ENCODE results near the gene RBM15.

The RBM15 gene

DNA sequence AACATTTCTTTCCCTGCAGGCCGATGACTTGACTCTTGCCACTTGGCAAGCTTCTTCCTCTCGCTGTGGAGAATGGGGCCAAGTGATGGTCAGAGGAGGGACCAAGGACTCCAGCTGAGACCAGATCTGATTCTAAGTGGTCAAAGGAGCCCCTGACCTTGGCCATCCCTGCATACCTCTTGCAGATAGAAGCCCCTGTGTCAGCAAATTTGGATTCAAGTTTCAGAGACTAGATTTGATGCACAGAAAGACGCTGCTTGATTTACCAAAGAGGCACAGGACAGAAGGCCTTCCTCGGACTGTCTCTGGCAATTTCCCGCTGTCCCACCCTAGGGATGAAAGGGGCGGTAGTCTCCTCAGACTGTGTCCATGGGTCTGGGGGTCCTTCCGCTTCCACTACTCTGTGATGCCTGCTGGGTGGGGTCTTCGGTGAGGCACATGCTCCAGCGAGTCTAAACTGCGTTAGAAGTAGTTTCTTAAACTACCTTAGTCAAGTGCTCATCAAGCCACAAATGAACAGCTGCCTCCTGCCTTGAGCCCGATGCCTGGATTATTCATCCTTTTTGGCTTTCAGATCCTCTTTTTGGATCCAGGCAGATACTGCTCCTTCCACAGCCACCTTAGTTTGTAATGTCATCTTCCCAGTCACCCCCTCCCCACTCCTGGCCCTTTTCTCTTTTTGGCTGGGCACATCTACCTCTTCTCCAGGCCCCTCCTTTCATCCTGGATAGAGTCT lies 31.8 kb upstream of the RBM15 start:
- Histone ChIP-seq H3K36me3 (ENCODE audit: control insufficient read depth, insufficient read depth, low read length) (no peaks in the 10 kb centered on the region), H3K27ac (ENCODE audit: low read length) (no peak overlapping the region), H3K4me1 (ENCODE audit: control insufficient read depth, insufficient read depth, low read length) (peaks cover under 1% of the 10 kb centered on the region; the same call in 1 of the 2 replicates), H3K4me3 (ENCODE audit: low read length) (no peak overlapping the region), H3K9me3 (ENCODE audit: control insufficient read depth, insufficient read depth, low read length) (no peaks in the 10 kb centered on the region), H3K27me3 (ENCODE audit: control insufficient read depth, insufficient read depth, low read length) (no peaks in the 10 kb centered on the region)
- WGBS (ENCODE audit: insufficient coverage, insufficient read length): no CpG with 5 or more reads among the region's 11 CpGs
- no peak for DNase-seq (ENCODE audit: low read depth, low spot score)

DNA sequence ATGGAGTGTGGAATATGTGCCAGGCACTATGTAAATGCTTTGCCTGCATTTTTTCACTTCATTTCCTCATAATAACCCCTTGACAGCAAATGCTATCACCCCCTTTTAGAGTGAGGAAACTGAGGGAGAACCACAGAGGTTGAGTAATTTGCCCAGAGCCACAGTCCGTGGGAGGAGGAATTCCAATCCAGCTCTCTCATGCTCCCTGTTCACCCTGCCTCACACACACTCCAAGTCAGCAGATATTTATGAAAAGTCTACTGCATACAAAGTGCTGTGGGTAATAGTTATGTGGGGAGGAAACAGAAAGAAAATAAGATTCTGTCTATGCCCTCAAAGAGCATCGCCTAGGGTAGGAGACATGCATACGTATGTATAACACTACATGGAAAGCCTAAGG lies 30.9 kb upstream of the RBM15 start:
- Histone ChIP-seq H3K27me3 (ENCODE audit: control insufficient read depth, insufficient read depth, low read length) (no peaks in the 10 kb centered on the region), H3K27ac (ENCODE audit: low read length) (no peak overlapping the region), H3K4me1 (ENCODE audit: control insufficient read depth, insufficient read depth, low read length) (peaks cover 1% of the 10 kb centered on the region; the same call in 1 of the 2 replicates), H3K9me3 (ENCODE audit: control insufficient read depth, insufficient read depth, low read length) (no peaks in the 10 kb centered on the region), H3K36me3 (ENCODE audit: control insufficient read depth, insufficient read depth, low read length) (no peaks in the 10 kb centered on the region), H3K4me3 (ENCODE audit: low read length) (no peak overlapping the region)
- WGBS (ENCODE audit: insufficient coverage, insufficient read length): no CpG with 5 or more reads among the region's 3 CpGs
- DNase-seq (ENCODE audit: low read depth, low spot score): no peak

DNA sequence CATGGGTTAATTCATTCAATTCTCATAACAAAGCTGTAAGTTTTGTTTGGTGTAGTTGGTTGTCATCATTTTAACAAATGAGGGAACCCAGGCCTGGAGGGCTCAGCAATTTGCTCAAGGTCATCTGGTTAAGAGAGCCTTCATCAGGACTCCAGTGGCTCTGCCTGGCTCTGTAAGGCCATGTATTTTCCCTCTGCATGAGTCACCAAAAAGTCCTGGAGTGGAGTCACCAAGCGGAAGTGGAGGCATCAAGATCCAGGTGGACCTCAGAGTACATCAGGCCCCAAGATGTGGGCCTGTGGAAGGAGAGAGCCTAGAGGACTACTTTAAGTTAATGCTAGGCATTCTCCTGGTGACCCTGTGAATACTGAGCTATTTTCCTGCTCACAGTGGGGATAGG lies 30.0 kb upstream of the RBM15 start:
- Histone ChIP-seq H3K4me3 (ENCODE audit: low read length) (no peak overlapping the region), H3K9me3 (ENCODE audit: control insufficient read depth, insufficient read depth, low read length) (no peaks in the 10 kb centered on the region), H3K27ac (ENCODE audit: low read length) (no peak overlapping the region), H3K4me1 (ENCODE audit: control insufficient read depth, insufficient read depth, low read length) (peaks cover 1% of the 10 kb centered on the region; the same call in 1 of the 2 replicates), H3K36me3 (ENCODE audit: control insufficient read depth, insufficient read depth, low read length) (no peaks in the 10 kb centered on the region), H3K27me3 (ENCODE audit: control insufficient read depth, insufficient read depth, low read length) (no peaks in the 10 kb centered on the region)
- no CpG with 5 or more reads among the region's 1 CpG for WGBS (ENCODE audit: insufficient coverage, insufficient read length)
- DNase-seq (ENCODE audit: low read depth, low spot score): no peak

DNA sequence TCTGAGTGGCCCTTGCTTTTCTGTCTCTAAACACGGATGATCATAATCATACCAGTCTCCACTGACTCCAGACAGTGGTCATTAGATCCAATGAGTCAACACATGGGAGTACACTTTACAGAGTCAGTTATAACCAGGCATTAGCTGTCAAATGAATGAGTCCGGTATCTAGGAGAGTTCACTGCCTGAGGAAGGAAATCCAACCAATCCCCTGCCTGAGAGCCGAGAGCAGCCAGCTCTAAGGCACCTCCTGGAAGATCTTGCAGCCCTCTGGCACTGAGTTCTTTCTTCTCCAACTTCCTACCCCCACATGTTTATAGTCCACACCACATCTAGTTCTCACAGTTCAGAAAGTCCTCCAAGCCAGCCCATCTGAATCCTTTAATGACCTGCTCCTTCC lies 29.4 kb upstream of the RBM15 start:
- no peaks in the 10 kb centered on the region for H3K27me3 ChIP-seq (ENCODE audit: control insufficient read depth, insufficient read depth, low read length)
- no CpG with 5 or more reads among the region's 3 CpGs for WGBS (ENCODE audit: insufficient coverage, insufficient read length)

DNA sequence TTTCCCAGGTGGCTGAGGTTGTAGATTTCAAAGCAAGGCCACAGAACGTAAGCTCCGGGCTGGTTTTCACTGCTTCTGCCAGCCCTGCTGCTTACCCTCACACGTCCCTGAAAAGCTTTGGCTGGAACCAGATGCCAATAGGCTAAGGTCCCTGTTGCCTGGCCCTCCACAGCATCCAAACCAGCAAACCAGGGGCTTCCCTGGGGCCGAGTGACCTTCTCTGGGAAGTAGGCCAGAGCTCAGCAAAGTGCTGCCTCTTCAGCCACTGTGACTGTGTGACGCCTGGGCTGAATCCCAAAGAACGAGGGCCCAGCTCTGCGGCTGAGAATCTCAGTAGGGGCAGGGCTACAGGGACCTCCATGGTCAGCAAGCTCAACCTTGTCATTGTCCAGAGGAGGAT lies 28.9 kb upstream of the RBM15 start:
- H3K9me3 ChIP-seq (ENCODE audit: control insufficient read depth, insufficient read depth, low read length): no peaks in the 10 kb centered on the region
- no peak overlapping the region for H3K4me3 ChIP-seq (ENCODE audit: low read length)
- DNase-seq (ENCODE audit: low read depth, low spot score): no peak
- H3K27ac ChIP-seq (ENCODE audit: low read length): no peak overlapping the region
- no CpG with 5 or more reads among the region's 7 CpGs for WGBS (ENCODE audit: insufficient coverage, insufficient read length)
- H3K27me3 ChIP-seq (ENCODE audit: control insufficient read depth, insufficient read depth, low read length): no peaks in the 10 kb centered on the region
- H3K4me1 ChIP-seq (ENCODE audit: control insufficient read depth, insufficient read depth, low read length): peaks cover 1% of the 10 kb centered on the region; the same call in 1 of the 2 replicates
- H3K36me3 ChIP-seq (ENCODE audit: control insufficient read depth, insufficient read depth, low read length): no peaks in the 10 kb centered on the region

More for the DNA sequence above, 29.4 kb upstream of the RBM15 start:
- Histone ChIP-seq H3K4me1 (ENCODE audit: control insufficient read depth, insufficient read depth, low read length) (peaks cover 1% of the 10 kb centered on the region; the same call in 1 of the 2 replicates), H3K4me3 (ENCODE audit: low read length) (no peak overlapping the region), H3K9me3 (ENCODE audit: control insufficient read depth, insufficient read depth, low read length) (no peaks in the 10 kb centered on the region), H3K36me3 (ENCODE audit: control insufficient read depth, insufficient read depth, low read length) (no peaks in the 10 kb centered on the region), H3K27ac (ENCODE audit: low read length) (no peak overlapping the region)
- no peak for DNase-seq (ENCODE audit: low read depth, low spot score)

DNA sequence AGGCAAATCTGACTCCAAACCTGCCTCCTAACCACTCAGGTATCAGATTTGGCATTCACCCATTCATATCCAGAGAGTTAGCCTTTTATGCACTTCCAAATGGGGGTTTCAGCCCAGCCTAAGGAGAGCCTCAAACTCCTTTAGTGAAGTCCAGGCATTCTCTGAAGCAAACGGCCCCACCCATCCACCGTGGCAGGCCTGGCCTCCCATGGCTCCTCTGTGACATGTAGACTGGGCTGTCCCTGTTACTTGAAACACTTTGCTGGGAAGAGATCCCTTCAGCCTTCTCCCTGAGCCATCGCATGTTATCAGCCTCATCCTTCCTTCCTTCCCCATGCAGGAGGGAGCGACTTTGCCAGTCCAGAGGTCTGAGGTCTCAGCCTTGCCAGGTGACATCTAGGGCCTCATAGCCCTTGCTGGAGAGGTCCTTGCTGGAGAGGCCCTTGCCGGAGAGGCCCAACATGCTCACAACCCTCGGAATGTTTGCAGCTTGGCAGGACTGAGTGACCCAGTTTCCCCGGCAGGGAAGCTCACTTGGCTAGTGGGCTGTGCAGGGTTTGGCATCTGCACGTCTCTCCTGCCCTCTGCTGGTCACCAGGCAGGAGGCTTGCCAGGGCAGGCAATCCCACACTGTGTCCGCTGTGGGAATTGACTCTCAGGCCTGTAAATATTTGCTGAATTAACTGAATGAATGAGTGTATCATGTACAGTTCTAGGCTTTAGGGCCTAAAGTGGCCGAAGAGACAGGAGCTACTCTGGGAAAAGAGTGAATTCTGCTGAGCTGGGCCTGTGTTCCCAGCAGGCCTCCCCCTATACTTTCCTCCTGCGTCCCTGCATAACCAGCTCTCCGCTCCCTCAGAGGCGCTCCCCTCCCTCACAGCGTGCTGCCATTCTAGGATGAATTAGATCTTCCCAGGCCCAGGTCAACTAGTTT lies 26.7 kb upstream of the RBM15 start:
- Histone ChIP-seq H3K4me1 (ENCODE audit: control insufficient read depth, insufficient read depth, low read length) (peaks cover 1% of the 10 kb centered on the region; the same call in 1 of the 2 replicates), H3K9me3 (ENCODE audit: control insufficient read depth, insufficient read depth, low read length) (no peaks in the 10 kb centered on the region), H3K27me3 (ENCODE audit: control insufficient read depth, insufficient read depth, low read length) (no peaks in the 10 kb centered on the region), H3K27ac (ENCODE audit: low read length) (no peak overlapping the region), H3K4me3 (ENCODE audit: low read length) (no peak overlapping the region), H3K36me3 (ENCODE audit: control insufficient read depth, insufficient read depth, low read length) (no peaks in the 10 kb centered on the region)
- no CpG with 5 or more reads among the region's 14 CpGs for WGBS (ENCODE audit: insufficient coverage, insufficient read length)
- peak; percentile 64 for DNase-seq (ENCODE audit: low read depth, low spot score)

DNA sequence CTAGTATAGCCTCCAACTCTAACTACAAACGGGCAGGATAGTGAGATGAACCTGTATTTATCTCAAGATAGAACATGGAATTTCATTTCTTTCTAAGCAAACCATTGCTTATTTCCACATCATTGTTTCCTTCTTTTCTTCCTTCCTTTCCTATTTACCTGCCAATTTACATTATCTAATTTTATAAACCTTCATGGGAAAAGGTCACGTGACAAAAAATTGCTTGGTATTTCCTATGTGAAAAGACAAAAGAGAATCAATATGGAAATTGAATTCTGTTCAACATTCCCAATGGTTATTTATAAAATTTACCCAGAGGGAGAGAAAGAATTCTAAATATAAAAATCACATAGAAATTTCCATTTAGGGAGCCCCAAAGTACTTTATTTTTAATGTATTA lies 22.4 kb upstream of the RBM15 start:
- peaks cover 1% of the 10 kb centered on the region; the same call in 1 of the 2 replicates for H3K4me1 ChIP-seq (ENCODE audit: control insufficient read depth, insufficient read depth, low read length)
- H3K4me3 ChIP-seq (ENCODE audit: low read length): no peak overlapping the region
- no peaks in the 10 kb centered on the region for H3K9me3 ChIP-seq (ENCODE audit: control insufficient read depth, insufficient read depth, low read length)
- WGBS (ENCODE audit: insufficient coverage, insufficient read length): no CpG with 5 or more reads among the region's 2 CpGs
- H3K27ac ChIP-seq (ENCODE audit: low read length): no peak overlapping the region
- H3K27me3 ChIP-seq (ENCODE audit: control insufficient read depth, insufficient read depth, low read length): no peaks in the 10 kb centered on the region
- no peaks in the 10 kb centered on the region for H3K36me3 ChIP-seq (ENCODE audit: control insufficient read depth, insufficient read depth, low read length)
- no peak for DNase-seq (ENCODE audit: low read depth, low spot score)

DNA sequence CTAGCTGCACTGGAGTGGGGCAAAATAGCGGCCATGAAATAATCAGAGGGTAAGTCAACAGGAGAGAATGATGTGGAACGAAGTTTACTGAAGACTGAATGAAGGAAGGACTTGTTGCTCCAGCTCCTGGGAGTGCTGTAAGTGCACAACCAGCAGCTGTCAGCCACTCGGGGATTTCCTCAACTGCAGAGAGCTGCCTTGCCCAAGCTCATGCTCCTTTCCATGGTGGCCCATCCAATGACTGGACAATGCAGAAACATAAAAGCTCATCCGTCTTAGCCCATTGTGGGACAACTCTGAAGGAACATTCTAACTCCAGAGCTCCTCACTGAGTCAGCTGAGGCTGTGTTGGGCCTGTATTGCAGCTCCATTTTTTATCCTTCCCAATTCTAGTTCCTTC lies 21.1 kb upstream of the RBM15 start:
- no peaks in the 10 kb centered on the region for H3K4me1 ChIP-seq (ENCODE audit: control insufficient read depth, insufficient read depth, low read length)
- WGBS (ENCODE audit: insufficient coverage, insufficient read length): no CpG with 5 or more reads among the region's 4 CpGs
- no peaks in the 10 kb centered on the region for H3K36me3 ChIP-seq (ENCODE audit: control insufficient read depth, insufficient read depth, low read length)
- no peaks in the 10 kb centered on the region for H3K9me3 ChIP-seq (ENCODE audit: control insufficient read depth, insufficient read depth, low read length)
- H3K27me3 ChIP-seq (ENCODE audit: control insufficient read depth, insufficient read depth, low read length): no peaks in the 10 kb centered on the region
- H3K27ac ChIP-seq (ENCODE audit: low read length): no peak overlapping the region
- DNase-seq (ENCODE audit: low read depth, low spot score): no peak
- H3K4me3 ChIP-seq (ENCODE audit: low read length): no peak overlapping the region

DNA sequence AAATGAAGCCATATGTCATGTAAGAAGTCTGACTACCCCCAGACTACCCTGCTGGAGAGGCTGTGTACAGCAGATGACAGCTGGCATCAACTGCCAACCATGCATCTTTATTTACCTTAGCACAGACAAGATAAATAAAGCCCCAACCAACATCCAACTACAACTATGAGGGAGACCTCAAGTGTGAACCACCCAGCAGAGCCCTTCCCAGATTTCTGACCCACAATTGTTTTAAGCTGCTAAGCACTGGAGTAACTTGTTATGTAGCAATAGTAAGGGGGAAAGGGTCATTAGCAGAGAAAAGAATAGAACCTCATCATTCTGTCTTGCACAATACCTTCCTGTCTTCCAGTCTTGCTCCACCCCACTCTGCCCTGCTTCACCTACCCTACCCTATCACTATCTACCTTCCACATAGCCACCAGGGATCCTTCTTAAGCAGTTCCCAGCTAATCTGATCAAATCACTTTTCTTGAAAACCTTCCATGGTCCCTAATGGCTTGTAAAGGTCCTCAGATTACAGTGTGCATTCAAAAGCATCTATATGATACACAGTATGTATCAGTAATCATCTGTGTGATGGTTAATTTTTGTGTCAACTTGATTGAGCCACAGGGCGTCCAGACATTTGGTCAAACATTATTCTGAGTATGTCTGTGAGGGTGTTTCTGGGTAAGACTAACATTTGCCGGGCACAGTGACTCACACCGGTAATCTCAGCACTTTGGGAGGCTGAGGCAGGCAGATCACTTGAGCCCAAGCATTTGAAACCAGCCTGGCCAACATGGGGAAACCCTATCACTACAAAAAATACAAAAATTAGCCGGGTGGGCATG lies 19.6 kb upstream of the RBM15 start:
- Histone ChIP-seq H3K4me1 (ENCODE audit: control insufficient read depth, insufficient read depth, low read length) (no peaks in the 10 kb centered on the region), H3K36me3 (ENCODE audit: control insufficient read depth, insufficient read depth, low read length) (no peaks in the 10 kb centered on the region), H3K4me3 (ENCODE audit: low read length) (no peak overlapping the region), H3K27ac (ENCODE audit: low read length) (no peak overlapping the region), H3K27me3 (ENCODE audit: control insufficient read depth, insufficient read depth, low read length) (no peaks in the 10 kb centered on the region), H3K9me3 (ENCODE audit: control insufficient read depth, insufficient read depth, low read length) (no peaks in the 10 kb centered on the region)
- no CpG with 5 or more reads among the region's 4 CpGs for WGBS (ENCODE audit: insufficient coverage, insufficient read length)
- no peak for DNase-seq (ENCODE audit: low read depth, low spot score)

DNA sequence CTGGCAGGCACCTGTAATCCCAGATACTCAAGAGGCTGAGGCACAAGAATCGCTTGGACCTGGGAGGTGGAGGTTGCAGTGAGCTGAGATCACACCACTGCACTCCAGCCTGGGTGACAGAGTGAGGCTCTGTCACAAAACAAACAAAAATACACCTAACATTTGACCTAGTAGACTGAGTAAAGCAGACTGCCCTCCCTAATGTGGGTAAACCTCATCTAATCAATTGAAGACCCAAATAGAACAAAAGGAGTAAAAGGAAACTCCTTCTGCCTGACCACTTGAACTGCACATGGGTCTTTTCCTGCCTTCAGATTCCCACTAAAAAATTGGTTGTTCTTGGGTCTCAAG lies 19.0 kb upstream of the RBM15 start:
- Histone ChIP-seq H3K36me3 (ENCODE audit: control insufficient read depth, insufficient read depth, low read length) (no peaks in the 10 kb centered on the region), H3K4me1 (ENCODE audit: control insufficient read depth, insufficient read depth, low read length) (no peaks in the 10 kb centered on the region), H3K27me3 (ENCODE audit: control insufficient read depth, insufficient read depth, low read length) (no peaks in the 10 kb centered on the region), H3K27ac (ENCODE audit: low read length) (no peak overlapping the region), H3K9me3 (ENCODE audit: control insufficient read depth, insufficient read depth, low read length) (no peaks in the 10 kb centered on the region), H3K4me3 (ENCODE audit: low read length) (no peak overlapping the region)
- WGBS (ENCODE audit: insufficient coverage, insufficient read length): no CpG with 5 or more reads among the region's 1 CpG
- no peak for DNase-seq (ENCODE audit: low read depth, low spot score)

Data from iPS DF 6.9 (cell line).